ENCODE results near the gene ICA1.

- TF ChIP-seq, protein P1, sequence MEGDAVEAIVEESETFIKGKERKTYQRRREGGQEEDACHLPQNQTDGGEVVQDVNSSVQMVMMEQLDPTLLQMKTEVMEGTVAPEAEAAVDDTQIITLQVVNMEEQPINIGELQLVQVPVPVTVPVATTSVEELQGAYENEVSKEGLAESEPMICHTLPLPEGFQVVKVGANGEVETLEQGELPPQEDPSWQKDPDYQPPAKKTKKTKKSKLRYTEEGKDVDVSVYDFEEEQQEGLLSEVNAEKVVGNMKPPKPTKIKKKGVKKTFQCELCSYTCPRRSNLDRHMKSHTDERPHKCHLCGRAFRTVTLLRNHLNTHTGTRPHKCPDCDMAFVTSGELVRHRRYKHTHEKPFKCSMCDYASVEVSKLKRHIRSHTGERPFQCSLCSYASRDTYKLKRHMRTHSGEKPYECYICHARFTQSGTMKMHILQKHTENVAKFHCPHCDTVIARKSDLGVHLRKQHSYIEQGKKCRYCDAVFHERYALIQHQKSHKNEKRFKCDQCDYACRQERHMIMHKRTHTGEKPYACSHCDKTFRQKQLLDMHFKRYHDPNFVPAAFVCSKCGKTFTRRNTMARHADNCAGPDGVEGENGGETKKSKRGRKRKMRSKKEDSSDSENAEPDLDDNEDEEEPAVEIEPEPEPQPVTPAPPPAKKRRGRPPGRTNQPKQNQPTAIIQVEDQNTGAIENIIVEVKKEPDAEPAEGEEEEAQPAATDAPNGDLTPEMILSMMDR (tag by site-specific recombination; IDR thresholded peaks at IDR 0.05), result no peak
- no peak for TF ChIP-seq ZBTB21 (tag by site-specific recombination; IDR thresholded peaks at IDR 0.05)
Measured at GRCh38 chr7:8205537-8205936, 56.4 kb downstream of the ICA1 start.

Data from HEK293 (cell line).